Measurements from ENCODE around the gene CLK3.

DNA sequence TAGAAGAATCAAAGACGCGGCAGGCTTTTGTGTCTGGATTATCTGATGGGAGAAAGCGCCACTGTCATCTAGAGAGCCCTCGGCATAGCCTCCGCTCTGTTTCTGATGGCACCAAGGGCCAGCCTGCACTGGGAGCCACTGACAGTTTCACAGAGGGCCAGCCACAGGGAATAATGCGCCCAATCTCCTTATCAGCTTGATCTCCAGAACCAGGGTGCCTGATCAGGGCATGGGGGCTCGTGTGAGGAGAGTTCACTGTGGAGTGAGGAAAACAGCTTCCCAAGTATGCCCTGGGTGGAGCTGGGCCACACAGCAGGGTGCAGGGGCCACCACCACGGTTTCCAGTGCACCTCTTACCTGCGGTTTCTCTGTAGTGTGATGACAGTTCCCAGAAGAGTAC, 29.8 kb upstream of the CLK3 start:
- TF ChIP-seq, protein P1, sequence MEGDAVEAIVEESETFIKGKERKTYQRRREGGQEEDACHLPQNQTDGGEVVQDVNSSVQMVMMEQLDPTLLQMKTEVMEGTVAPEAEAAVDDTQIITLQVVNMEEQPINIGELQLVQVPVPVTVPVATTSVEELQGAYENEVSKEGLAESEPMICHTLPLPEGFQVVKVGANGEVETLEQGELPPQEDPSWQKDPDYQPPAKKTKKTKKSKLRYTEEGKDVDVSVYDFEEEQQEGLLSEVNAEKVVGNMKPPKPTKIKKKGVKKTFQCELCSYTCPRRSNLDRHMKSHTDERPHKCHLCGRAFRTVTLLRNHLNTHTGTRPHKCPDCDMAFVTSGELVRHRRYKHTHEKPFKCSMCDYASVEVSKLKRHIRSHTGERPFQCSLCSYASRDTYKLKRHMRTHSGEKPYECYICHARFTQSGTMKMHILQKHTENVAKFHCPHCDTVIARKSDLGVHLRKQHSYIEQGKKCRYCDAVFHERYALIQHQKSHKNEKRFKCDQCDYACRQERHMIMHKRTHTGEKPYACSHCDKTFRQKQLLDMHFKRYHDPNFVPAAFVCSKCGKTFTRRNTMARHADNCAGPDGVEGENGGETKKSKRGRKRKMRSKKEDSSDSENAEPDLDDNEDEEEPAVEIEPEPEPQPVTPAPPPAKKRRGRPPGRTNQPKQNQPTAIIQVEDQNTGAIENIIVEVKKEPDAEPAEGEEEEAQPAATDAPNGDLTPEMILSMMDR (IDR thresholded peaks at IDR 0.05; ENCODE audit: insufficient read depth, low read length, poor library complexity, severe bottlenecking), result no peak
- no peak for TF ChIP-seq EZH2phosphoT487 (conservative IDR thresholded peaks at IDR 0.05; ENCODE audit: low read length)
